NCI-H1436 (cell line): Measurements from ENCODE around the gene NIBAN1.

Experiments used
- DNase-seq: peaks from one replicate; lab custom pipeline; 2025; lab: John Stamatoyannopoulos, UW

Gene NIBAN1

GRCh38 chr1:184945029-184945428, 29.3 kb downstream of the NIBAN1 start:
- DNase-seq: no peak

DNA sequence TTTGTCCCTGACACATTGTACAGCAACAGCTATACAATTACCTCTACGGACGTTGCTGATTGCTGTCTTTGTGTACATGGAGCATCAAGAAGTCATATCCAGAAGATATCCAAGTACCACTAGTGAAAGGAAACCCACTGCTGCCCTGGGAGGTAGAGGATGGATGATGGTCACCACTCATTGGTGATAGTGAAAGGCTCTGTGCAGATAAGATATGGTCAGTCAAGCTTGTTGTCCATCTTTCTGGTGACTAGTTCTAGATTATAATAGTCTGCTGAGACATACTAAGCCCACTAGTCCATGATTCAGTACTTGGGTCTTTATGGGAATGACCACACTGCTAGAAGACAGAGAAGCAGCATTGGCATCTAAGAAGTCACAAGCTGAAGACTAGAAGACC, 30.3 kb downstream of the NIBAN1 start:
- no peak for DNase-seq

- DNase-seq: no peak
Measured at GRCh38 chr1:184941735-184942134, 32.6 kb downstream of the NIBAN1 start.

GRCh38 chr1:184941410-184941733, 32.9 kb downstream of the NIBAN1 start:
- no peak for DNase-seq

- no peak for DNase-seq
Measured at GRCh38 chr1:184940694-184941409, 33.5 kb downstream of the NIBAN1 start.

DNA sequence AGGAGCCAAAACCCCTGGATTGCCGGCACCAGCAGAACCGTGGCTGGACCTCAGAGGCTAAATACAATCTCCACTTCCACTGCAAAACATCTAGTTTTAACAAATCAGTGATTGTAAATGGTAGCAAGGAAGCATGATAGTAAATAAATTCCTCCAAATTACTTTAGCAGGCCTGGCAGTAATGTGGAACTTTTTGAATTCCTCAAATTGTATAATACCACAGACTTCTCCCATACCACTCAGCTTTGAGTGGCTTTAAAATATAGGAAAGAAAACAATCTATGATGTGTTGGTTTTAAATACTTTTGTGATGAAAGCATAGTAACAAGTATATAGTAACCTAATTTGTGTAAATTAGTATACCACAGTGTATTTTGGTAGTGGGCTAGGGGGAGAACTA, 34.1 kb downstream of the NIBAN1 start:
- DNase-seq: no peak

DNA sequence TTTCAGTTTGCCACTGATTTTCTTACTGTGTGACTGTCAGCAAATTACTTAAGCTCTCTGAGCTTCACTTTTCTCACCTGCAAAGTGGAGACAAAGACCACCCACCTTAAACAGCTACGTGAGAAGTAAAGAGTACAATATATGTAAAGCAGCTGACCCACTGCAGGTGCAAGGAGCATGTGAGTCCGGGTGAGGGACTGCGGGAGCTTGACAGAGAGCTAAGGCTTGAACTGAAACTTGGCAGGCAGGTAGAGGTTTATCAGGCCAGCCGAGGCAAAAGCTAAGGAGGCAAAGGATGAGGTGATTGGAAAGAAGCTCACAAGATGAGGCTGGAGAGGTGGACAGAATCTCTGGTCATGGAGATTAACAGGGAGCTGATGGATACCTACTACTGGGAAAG, 36.6 kb downstream of the NIBAN1 start:
- DNase-seq: no peak

- DNase-seq: no peak
Measured at GRCh38 chr1:184935920-184936798, 38.1 kb downstream of the NIBAN1 start.

DNA sequence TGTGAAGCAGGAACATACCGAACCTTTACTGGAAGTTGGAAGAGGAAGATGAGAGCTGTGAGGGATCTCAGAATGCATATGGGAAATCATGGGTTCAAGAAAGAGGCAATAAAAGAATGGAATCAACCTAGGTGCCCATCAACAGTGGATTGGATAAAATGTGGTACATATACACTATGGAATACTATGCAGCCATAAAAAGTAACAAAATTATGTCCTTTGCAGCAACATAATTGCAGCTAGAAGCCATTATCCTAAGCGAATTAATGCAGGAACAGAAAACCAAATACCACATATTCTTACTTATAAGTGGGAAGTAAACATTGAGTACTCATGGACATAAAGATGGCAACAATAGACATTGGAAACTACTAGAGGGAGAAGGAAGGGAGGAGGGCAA, 40.4 kb downstream of the NIBAN1 start:
- DNase-seq: no peak

DNA sequence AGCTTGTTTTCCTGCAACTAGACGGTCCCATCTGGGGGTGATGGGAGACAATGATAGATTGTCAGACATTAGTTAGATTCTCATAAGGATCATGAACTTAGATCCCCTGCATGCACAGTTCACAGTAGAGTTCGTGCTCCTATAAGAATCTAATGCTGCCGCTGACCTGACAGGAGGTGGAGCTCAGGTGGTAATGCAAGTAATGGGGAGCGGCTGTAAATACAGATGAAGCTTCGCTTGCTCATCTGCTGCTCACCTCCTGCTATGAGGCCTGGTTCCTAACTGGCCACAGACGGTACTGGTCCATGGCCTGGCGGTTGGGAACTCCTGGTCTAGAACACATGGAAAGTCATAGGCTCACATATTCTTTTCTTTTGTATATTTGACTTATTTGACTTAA, 42.0 kb downstream of the NIBAN1 start:
- DNase-seq: no peak

GRCh38 chr1:184931566-184931965, 42.7 kb downstream of the NIBAN1 start:
- DNase-seq: no peak

GRCh38 chr1:184930645-184931044, 43.7 kb downstream of the NIBAN1 start:
- no peak for DNase-seq

DNA sequence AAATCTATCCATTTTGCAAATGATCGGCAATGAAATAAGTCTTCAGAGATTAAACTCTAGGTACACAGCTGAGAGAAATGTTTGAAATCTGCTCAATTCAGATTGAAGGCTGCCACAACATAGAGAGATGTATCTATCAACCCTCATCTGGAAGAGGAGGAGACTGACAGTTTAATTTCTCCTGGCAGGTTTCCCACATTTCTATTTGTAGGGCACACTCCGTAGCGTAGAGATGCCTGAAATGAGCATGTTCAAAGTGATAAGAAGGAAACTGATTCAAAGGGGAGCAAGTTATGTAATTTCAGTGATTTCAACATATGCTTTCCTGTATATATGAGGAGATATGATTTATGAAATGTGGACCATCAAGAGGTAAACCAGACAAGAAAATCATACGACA, 44.1 kb downstream of the NIBAN1 start:
- no peak for DNase-seq

- DNase-seq: no peak
Measured at GRCh38 chr1:184929711-184930202, 44.6 kb downstream of the NIBAN1 start.

- no peak for DNase-seq
Measured at GRCh38 chr1:184928394-184928793, 45.9 kb downstream of the NIBAN1 start.
